C4-2B (cell line): ENCODE results near the gene DLG2.

Source experiments
- ZFX ChIP-seq: fragments of 450-650 bp; IDR thresholded peaks from 2 replicates; pipeline ENCODE4 v1.6.1; 2017
- TF ChIP-seq, protein P1 (sequence below): fragments of 450-650 bp; conservative IDR thresholded peaks from 2 replicates; pipeline ENCODE4 v1.5.1; 2017; ENCODE audit warnings: mild to moderate bottlenecking

DNA sequence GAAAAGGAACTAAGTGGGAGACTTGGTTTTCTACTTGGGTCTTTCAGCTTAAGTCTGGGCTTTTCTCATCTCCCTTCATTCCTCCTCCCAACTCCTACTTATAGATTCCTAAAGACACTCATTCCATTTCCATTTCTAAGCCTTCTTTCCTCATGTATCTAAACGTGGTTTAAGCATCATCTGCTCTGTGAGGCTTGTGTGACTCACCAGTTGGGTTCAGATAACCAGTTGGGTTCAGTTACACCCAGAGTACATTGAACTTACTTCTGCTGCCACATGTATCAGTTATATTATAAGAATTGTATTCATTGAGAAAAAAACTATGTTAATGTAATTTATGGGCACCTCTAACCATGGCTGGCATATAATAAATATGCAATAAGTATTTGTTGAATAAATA, 1509.8 kb downstream of the DLG2 start:
- TF ChIP-seq, protein P1, sequence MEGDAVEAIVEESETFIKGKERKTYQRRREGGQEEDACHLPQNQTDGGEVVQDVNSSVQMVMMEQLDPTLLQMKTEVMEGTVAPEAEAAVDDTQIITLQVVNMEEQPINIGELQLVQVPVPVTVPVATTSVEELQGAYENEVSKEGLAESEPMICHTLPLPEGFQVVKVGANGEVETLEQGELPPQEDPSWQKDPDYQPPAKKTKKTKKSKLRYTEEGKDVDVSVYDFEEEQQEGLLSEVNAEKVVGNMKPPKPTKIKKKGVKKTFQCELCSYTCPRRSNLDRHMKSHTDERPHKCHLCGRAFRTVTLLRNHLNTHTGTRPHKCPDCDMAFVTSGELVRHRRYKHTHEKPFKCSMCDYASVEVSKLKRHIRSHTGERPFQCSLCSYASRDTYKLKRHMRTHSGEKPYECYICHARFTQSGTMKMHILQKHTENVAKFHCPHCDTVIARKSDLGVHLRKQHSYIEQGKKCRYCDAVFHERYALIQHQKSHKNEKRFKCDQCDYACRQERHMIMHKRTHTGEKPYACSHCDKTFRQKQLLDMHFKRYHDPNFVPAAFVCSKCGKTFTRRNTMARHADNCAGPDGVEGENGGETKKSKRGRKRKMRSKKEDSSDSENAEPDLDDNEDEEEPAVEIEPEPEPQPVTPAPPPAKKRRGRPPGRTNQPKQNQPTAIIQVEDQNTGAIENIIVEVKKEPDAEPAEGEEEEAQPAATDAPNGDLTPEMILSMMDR, result no peak
- no peak for TF ChIP-seq ZFX
